HG03159 (cell line): ENCODE data around the gene ORMDL2.
"Not testable (repeated sequence)": the region's sequence is repeated elsewhere in the genome, so short reads cannot be mapped to it uniquely, and the experiment has no call there.

ENCODE experiments used
- ATAC-seq: cut with Tn5 transposase; IDR thresholded peaks from one replicate; pipeline ENCODE4 v1.9.1; 2021; ENCODE audit warnings: mild to moderate bottlenecking, moderate library complexity; ENCODE audit not compliant: unreplicated experiment

Gene ORMDL2

DNA sequence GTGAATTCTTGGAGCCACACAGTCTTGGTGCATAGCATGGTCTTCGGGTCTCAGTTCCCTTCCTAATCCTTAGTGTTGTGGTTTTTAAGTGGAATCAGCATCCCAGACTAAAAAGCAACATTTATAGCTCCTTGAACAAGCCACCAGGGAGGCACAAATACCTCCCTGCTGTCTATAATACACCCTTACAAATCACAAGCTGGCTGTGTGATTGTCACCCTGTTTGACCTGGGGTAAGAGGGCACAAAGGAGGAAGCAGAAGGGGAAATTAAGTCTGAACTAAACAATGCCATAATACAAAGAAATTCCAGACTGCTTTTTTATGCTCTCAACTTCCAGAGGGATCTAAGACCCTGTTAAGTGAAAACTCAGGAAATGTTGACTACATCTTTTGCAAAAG, 32.6 kb downstream of the ORMDL2 start:
- no peak for ATAC-seq

DNA sequence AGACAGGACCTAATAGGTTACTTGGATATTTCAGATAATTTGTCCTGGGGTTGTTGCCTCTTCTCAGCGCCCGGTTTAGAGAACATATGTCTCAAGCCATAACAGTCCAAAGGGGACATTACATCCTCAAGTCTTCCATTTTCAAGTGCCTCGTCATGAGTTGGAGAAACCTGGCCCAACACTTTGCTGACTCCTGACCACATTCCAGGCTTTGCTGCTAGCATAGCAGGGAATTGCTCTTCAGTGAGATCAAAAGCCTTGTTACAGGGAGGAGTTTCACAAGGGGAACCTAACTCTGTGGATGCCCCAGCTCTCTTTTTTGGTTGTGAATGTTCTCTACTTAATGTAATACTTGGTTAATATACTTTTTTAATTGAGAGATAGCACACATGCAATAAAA, 33.1 kb downstream of the ORMDL2 start:
- ATAC-seq = no peak

DNA sequence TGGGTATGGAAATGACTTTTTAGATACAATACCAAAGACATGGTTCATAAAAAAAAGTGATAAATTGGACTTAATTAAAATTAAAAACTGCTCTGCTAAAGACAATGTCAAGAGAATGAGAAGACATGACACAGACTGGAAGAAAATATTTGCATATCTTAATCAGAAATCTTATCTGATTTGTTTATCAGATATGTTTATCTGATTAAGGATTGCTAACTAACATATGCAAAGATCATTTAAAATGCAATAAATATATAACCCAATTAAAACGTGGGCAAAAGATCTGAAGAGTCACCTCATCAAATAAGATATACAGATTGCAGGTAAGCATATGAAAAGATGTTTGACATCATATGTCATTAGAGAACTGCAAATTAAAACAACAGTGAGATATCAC, 34.9 kb downstream of the ORMDL2 start:
- ATAC-seq = no peak

DNA sequence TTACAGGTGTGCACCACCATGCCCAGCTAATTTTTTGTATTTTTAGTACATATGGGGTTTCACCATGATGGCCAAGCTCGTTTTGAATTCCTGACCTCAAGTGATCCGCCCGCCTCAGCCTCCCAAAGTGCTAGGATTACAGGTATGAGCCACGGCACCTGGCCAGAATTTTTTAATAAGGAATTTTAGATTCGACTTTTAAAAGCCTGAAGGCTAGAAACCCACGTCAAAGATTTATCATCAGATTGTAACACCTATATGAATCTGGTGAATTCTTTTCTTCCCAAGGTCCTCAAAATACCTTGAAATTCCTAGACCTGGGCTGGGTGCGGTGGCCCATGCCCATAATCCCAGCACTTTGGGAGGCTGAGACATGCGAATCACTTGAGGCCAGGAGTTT, 43.6 kb downstream of the ORMDL2 start:
- no peak for ATAC-seq

DNA sequence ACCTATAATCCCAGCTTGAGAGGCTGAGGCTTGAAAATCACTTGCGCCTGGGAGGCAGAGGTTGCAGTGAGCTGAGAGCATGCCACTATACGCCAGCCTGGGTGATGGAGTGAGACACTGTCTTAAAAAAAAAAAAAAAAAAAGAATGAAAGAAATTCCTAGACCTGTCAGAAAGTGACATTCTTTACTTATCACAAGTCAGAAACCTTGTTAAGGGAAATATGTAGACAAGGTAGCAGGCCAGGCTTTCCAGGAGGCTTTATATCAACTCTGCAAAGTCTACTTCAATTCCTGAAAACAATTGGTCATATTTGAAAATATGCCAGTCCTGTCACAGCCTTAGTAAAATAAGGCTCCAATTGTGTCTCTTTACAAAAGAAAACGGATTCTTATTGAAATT, 44.0 kb downstream of the ORMDL2 start:
- ATAC-seq = no peak

DNA sequence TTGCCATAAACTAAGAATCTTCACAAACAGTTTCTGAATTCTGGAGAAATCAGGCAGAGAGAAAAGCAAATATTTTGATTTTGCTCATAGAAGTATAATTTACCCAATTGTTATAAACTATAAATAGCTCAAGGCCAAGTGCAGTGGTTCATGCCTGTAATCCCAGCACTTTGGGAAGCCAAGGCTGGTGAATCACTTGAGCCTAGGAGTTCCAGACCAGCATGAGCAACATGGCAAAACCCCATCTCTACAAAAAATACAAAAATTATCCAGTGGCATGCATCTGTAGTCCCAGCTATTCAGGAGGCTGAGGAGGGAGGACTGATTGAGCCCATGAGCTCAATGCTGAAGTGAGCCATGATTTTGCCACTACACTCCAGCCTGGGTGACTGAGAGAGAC, 44.4 kb downstream of the ORMDL2 start:
- no peak for ATAC-seq

DNA sequence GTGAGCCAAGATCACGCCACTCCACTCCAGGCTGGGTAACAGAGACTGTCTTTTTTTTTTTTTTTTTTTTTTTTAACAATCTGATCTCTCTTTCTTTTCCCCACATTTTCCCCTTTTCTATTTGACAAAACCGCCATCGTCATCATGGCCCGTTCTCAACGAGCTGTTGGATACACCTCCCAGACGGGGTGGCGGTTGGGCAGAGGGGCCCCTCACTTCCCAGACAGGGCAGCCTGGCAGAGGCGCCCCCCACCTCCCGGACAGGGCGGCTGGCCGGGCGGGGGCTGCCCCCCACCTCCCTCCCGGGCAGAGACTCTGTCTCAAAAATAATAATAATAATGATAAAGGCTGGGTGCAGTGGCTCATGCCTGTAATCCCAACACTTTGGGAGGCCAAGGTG, 45.1 kb downstream of the ORMDL2 start:
- ATAC-seq = not testable (repeated sequence)

DNA sequence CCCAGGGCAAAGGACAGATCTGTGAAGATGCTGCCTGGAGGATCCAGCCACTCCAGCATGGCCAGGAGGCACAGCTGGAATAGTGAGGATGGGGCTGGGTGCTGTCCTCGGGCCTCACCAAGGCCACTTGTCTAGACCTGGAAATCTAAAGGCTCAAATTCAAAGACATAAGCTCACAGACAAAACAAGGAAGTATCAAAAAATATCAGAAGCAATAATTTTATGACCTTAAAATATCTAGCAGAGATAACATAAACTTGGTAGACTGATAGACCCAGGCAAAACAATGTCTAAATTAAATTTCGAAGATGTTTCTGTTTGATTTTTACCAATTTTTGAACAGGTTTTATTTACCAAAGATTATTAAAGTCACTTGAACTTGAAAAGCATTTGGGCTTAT, 47.5 kb downstream of the ORMDL2 start:
- no peak for ATAC-seq

DNA sequence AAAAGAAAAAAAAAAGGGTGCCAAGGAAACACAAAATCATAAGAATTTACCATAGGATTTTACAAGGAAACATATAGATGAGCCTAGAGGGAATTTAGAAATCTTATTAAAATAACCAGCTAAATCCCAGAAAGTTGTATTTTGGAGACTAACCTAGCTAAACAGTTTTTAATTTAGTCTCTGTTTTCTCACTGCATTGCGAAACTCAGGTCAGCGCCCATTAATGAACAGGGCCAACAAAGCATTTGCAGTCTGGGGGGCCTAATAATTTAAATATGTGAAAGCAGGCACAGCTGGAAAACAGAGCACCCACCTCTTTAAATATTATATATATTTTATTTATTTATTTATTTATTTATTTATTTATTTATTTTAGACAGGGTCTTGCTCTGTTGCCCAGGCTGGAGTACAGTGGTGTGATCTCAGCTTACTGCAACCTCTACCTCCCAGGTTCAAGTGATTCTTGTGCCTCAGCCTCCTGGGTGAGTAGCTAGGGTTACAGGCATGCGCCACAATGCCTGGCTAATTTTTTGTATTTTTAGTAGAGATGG, 48.7 kb downstream of the ORMDL2 start:
- ATAC-seq = not testable (repeated sequence)
